PFSK-1 (cell line): ENCODE measurements around the gene KRT35.

Experiments used
- POLR2AphosphoS5 ChIP-seq: IDR thresholded peaks from 2 replicates; pipeline ENCODE4 v1.6.1; 2012; ENCODE audit warnings: low read depth, mild to moderate bottlenecking, control low read depth, low read length, moderate library complexity
- SIN3A ChIP-seq: IDR thresholded peaks from 2 replicates; pipeline ENCODE4 v1.6.1; 2012; ENCODE audit warnings: mild to moderate bottlenecking, low read length, moderate library complexity, borderline replicate concordance; ENCODE audit not compliant: insufficient read depth
- TAF1 ChIP-seq: IDR thresholded peaks from 2 replicates; pipeline ENCODE4 v1.6.1; 2012; ENCODE audit warnings: low read length, control low read depth, borderline replicate concordance; ENCODE audit not compliant: insufficient read depth
- TF ChIP-seq, protein P1 (sequence below), 2 experiments: IDR thresholded peaks; 2 replicates each; pipeline versions ENCODE4 v1.6.1 to v1.8.0; 2011 to 2012; ENCODE audit warnings: low read depth in 2 of 2, low read length in 2 of 2, control low read depth in 1 of 2, inconsistent platforms in 1 of 2, mild to moderate bottlenecking in 1 of 2, moderate library complexity in 1 of 2; ENCODE audit not compliant: insufficient read depth in 1 of 2

DNA sequence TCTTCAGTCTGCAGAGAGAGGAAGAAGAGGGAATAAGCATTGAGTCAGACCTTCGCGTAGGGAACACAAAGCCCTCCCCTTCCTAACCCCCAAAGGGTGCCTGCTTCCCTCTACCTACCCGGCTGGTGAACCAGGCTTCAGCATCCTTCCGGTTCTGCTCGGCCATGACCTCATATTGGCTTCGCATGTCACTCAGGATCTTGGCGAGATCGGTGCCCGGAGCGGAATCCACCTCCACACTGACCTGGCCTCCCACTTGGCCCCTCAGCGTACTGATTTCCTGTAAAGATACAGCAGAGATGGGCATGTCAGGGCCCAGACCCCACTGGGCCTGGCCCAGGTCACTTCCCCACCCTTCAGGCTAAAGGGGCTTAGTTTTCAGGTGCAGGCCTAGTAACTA, 43.3 kb upstream of the KRT35 start:
- TF ChIP-seq SIN3A = no peak
- TF ChIP-seq POLR2AphosphoS5 = no peak
- no peak for TF ChIP-seq TAF1
- TF ChIP-seq, protein P1, sequence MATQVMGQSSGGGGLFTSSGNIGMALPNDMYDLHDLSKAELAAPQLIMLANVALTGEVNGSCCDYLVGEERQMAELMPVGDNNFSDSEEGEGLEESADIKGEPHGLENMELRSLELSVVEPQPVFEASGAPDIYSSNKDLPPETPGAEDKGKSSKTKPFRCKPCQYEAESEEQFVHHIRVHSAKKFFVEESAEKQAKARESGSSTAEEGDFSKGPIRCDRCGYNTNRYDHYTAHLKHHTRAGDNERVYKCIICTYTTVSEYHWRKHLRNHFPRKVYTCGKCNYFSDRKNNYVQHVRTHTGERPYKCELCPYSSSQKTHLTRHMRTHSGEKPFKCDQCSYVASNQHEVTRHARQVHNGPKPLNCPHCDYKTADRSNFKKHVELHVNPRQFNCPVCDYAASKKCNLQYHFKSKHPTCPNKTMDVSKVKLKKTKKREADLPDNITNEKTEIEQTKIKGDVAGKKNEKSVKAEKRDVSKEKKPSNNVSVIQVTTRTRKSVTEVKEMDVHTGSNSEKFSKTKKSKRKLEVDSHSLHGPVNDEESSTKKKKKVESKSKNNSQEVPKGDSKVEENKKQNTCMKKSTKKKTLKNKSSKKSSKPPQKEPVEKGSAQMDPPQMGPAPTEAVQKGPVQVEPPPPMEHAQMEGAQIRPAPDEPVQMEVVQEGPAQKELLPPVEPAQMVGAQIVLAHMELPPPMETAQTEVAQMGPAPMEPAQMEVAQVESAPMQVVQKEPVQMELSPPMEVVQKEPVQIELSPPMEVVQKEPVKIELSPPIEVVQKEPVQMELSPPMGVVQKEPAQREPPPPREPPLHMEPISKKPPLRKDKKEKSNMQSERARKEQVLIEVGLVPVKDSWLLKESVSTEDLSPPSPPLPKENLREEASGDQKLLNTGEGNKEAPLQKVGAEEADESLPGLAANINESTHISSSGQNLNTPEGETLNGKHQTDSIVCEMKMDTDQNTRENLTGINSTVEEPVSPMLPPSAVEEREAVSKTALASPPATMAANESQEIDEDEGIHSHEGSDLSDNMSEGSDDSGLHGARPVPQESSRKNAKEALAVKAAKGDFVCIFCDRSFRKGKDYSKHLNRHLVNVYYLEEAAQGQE (IDR thresholded peaks at IDR 0.05; ENCODE audit: insufficient read depth in 1 of 2, low read depth in 2 of 2, low read length in 2 of 2) = no peak
